Breast epithelium (tissue), 3 donors: ENCODE results near the gene NKX2-8.

ENCODE experiments used
- POLR2A ChIP-seq: fragments of 450-650 bp; IDR thresholded peaks from one replicate; pipeline ENCODE4 v1.6.1; 2016; ENCODE audit warnings: antibody characterized with exemption, mild to moderate bottlenecking, moderate library complexity
- TF ChIP-seq, protein P1 (sequence below), 3 donors: fragments of 450-650 bp; IDR thresholded peaks; one replicate each; pipeline ENCODE4 v1.5.1; 2016 to 2017; ENCODE audit warnings: antibody characterized with exemption in 3 of 3, mild to moderate bottlenecking in 3 of 3, moderate library complexity in 3 of 3

DNA sequence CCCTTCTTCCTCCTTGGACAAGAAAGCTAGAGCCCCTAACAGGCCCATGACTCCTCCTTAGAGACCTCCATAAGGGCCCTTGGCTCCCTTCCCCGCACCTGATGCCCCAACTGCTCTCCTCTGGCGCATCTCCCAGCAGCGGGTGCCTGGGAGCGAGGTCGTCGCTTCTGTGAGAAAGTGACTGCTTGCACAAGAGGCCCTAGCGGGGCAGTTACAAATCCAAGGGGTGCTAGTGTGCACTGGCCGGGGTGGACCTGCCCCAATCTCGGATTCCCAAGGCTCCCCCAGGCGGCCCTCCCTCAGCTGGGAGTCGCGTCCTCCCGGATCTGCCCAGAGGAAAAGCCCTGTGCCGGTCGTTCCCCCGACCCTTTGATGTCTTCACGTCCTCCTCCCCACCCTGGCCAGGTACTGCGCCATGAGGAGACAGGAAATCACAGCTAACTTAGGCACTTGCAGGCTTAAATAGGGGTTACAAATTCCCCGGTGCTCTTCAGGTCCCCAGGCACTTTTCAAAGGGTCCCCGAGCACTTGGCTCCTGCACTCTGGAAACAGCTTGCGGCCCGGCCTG lies 2.8 kb downstream of the NKX2-8 start:
- TF ChIP-seq, protein P1, sequence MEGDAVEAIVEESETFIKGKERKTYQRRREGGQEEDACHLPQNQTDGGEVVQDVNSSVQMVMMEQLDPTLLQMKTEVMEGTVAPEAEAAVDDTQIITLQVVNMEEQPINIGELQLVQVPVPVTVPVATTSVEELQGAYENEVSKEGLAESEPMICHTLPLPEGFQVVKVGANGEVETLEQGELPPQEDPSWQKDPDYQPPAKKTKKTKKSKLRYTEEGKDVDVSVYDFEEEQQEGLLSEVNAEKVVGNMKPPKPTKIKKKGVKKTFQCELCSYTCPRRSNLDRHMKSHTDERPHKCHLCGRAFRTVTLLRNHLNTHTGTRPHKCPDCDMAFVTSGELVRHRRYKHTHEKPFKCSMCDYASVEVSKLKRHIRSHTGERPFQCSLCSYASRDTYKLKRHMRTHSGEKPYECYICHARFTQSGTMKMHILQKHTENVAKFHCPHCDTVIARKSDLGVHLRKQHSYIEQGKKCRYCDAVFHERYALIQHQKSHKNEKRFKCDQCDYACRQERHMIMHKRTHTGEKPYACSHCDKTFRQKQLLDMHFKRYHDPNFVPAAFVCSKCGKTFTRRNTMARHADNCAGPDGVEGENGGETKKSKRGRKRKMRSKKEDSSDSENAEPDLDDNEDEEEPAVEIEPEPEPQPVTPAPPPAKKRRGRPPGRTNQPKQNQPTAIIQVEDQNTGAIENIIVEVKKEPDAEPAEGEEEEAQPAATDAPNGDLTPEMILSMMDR (IDR thresholded peaks at IDR 0.05) = no peak
- TF ChIP-seq POLR2A = no peak
